RWPE2 (cell line): ENCODE data around the gene TPMT.

Experiments used
- ATAC-seq: fragments of 200-7000 bp; cut with Tn5 transposase; 3 replicates; pipeline ENCODE4 v1.9.1; 2021; ENCODE audit warnings: low read depth
- DNase-seq: peaks from one replicate; pipeline ENCODE4 v3.0.0-alpha.2; 2020; ENCODE audit warnings: low spot score
- H3K27ac ChIP-seq: fragments of 450-650 bp; 2 replicates; pipeline ENCODE4 v1.5.1; 2017; ENCODE audit warnings: mild to moderate bottlenecking; ENCODE audit not compliant: poor library complexity, severe bottlenecking
- H3K27me3 ChIP-seq: fragments of 250-450 bp; sonication (Bioruptor Pico); 2 replicates; pipeline ENCODE4 v1.5.1; 2021; ENCODE audit warnings: mild to moderate bottlenecking, moderate library complexity; ENCODE audit not compliant: insufficient read depth, poor library complexity, severe bottlenecking
- H3K36me3 ChIP-seq: fragments of 250-450 bp; sonication (Bioruptor Pico); 2 replicates; pipeline ENCODE4 v1.5.1; 2020; ENCODE audit warnings: low read depth, mild to moderate bottlenecking, moderate library complexity
- H3K4me1 ChIP-seq: fragments of 250-450 bp; sonication (Bioruptor Pico); 2 replicates; pipeline ENCODE4 v1.5.1; 2021; ENCODE audit warnings: mild to moderate bottlenecking, moderate library complexity; ENCODE audit not compliant: insufficient read depth, poor library complexity, severe bottlenecking
- H3K4me3 ChIP-seq: fragments of 250-450 bp; sonication (Bioruptor Pico); 2 replicates; pipeline ENCODE4 v1.5.1; 2021; ENCODE audit warnings: mild to moderate bottlenecking, moderate library complexity; ENCODE audit not compliant: severe bottlenecking
- H3K9me3 ChIP-seq: fragments of 250-450 bp; sonication (Bioruptor Pico); 2 replicates; pipeline ENCODE4 v1.5.1; 2021; ENCODE audit warnings: mild to moderate bottlenecking, moderate library complexity; ENCODE audit not compliant: severe bottlenecking
- TF ChIP-seq, protein P1 (sequence below): fragments of 450-650 bp; IDR thresholded peaks from one replicate; pipeline ENCODE4 v1.5.1; 2017; ENCODE audit warnings: mild to moderate bottlenecking, moderate library complexity; ENCODE audit not compliant: poor library complexity, severe bottlenecking

Gene TPMT

DNA sequence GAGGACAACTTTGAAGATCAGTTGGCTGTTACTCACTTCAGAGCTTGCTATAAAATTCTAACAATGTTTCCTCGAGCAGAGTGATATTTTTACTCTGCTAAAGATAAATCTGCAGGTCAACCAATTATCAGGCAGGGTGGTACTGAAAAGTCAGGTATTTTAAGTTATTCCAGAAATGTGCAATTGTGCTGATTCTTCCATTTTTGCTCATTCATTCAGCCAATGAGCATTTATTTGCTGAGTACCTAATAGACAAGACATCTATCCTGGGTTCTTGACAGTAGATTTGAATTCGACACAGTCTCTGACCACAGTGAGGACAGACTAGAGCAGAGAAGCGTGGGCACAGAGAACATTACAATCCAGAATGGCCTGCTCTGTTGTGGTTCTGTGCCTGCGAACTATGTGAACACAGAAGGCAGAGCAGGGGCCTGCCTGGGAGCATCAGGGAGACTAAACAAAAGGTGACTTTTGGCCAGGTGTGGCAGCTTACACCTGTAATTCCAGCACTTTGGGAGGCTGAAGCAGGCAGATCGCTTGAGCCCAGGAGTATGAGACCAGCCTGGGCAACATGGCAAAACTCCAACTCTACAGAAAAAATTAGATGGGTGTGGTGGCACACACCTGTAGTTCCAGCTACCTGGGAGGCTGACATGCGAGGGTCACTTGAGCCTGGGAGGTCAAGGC, 14.8 kb downstream of the TPMT start:
- Histone ChIP-seq H3K9me3 (no peaks in the 10 kb centered on the region), H3K4me1 (no peaks in the 10 kb centered on the region), H3K4me3 (no peak overlapping the region), H3K27ac (no peak overlapping the region), H3K36me3 (peaks cover 13% of the 10 kb centered on the region), H3K27me3 (no peaks in the 10 kb centered on the region)
- TF ChIP-seq, protein P1, sequence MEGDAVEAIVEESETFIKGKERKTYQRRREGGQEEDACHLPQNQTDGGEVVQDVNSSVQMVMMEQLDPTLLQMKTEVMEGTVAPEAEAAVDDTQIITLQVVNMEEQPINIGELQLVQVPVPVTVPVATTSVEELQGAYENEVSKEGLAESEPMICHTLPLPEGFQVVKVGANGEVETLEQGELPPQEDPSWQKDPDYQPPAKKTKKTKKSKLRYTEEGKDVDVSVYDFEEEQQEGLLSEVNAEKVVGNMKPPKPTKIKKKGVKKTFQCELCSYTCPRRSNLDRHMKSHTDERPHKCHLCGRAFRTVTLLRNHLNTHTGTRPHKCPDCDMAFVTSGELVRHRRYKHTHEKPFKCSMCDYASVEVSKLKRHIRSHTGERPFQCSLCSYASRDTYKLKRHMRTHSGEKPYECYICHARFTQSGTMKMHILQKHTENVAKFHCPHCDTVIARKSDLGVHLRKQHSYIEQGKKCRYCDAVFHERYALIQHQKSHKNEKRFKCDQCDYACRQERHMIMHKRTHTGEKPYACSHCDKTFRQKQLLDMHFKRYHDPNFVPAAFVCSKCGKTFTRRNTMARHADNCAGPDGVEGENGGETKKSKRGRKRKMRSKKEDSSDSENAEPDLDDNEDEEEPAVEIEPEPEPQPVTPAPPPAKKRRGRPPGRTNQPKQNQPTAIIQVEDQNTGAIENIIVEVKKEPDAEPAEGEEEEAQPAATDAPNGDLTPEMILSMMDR: no peak
- no peak for ATAC-seq
- DNase-seq: no peak

DNA sequence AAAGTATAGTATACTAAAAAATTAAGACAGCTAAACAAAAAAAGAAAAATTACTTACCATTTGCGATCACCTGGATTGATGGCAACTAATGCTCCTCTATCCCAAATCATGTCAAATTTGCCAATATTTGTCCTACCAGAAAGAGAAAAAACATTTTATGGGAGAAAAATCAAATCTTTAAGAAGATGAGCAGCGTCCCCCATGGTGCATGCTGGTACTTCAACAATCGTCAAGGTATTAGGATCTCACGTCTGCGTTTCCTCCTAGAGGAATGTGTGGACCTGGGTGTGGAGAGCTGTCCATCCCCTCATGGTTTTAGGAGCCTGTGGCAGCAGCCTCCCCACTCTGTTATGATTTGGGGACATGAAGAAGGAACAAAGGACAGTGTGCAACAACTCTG, 16.0 kb downstream of the TPMT start:
- no peak for ATAC-seq
- TF ChIP-seq, protein P1: no peak
- Histone ChIP-seq H3K9me3 (no peaks in the 10 kb centered on the region), H3K36me3 (peaks cover 13% of the 10 kb centered on the region), H3K4me1 (no peaks in the 10 kb centered on the region), H3K27ac (no peak overlapping the region), H3K27me3 (no peaks in the 10 kb centered on the region), H3K4me3 (no peak overlapping the region)
- DNase-seq: no peak

GRCh38 chr6:18136260-18136659, 18.6 kb downstream of the TPMT start:
- H3K36me3 ChIP-seq: no peaks in the 10 kb centered on the region; the same call in 1 of the 2 replicates
- no peaks in the 10 kb centered on the region for H3K4me1 ChIP-seq
- no peak overlapping the region for H3K27ac ChIP-seq
- no peaks in the 10 kb centered on the region for H3K9me3 ChIP-seq
- TF ChIP-seq, protein P1: no peak
- no peak for ATAC-seq
- H3K4me3 ChIP-seq: no peak overlapping the region
- no peak for DNase-seq
- no peaks in the 10 kb centered on the region for H3K27me3 ChIP-seq

DNA sequence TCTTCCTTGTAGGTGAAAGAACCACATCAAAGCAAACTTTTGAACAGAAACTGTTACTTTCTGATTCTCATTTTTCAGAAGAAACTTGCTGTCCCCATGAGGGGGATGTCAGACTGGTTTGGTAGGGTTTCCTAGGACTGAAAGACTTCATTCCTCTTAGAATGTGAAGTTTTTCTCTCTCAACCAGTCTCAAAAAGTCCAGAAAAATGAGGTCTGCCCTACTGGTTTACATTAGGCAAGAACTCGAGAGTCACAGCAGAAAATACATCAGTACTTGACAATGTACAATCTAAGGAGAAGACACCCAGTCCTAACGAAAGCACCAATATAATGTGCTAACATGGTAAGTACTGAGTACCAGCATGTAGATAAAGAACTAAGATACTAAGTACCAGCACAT, 19.7 kb downstream of the TPMT start:
- ATAC-seq (no peak), DNase-seq (no peak)
- Histone ChIP-seq H3K36me3 (peaks cover 6% of the 10 kb centered on the region), H3K4me3 (no peak overlapping the region), H3K4me1 (no peaks in the 10 kb centered on the region), H3K27me3 (no peaks in the 10 kb centered on the region), H3K9me3 (no peaks in the 10 kb centered on the region), H3K27ac (no peak overlapping the region)
- TF ChIP-seq, protein P1: no peak

DNA sequence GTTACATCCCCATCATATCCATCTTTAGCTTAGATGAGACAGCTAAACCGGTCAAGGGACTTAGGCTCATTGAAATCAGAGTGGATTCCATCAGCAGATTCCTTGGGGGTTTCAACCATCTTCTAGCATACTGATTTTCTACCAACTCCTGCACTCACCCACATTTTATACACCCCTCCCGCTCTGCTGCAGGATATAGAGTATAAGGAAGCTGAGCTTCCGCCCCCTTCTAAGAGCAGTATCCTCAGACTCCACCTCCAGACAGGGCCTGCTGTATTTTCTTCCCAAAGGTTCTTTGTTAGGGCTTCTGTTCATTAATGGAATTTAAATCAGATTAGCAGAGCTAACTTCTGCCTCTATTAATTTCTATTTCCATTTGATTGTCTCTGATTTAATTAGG, 22.5 kb downstream of the TPMT start:
- H3K4me1 ChIP-seq: no peaks in the 10 kb centered on the region
- H3K9me3 ChIP-seq: no peaks in the 10 kb centered on the region
- TF ChIP-seq, protein P1: no peak
- no peaks in the 10 kb centered on the region for H3K27me3 ChIP-seq
- DNase-seq: no peak
- ATAC-seq: no peak
- peaks cover 11% of the 10 kb centered on the region for H3K36me3 ChIP-seq
- no peak overlapping the region for H3K4me3 ChIP-seq
- no peak overlapping the region for H3K27ac ChIP-seq
